HEK293 (cell line): Measurements from ENCODE around the gene TXNDC8.
A peak's percentile ranks its signal among the peaks of the same experiment; 100 is the strongest.

Experiments used
- KLF8 ChIP-seq: fragments of 450-650 bp; formaldehyde crosslinking; IDR thresholded peaks from 2 replicates; pipeline ENCODE4 v1.5.1; 2016; ENCODE audit warnings: missing biosample characterization, missing genetic modification characterization
- MEIS1 ChIP-seq: sonication (generic); formaldehyde crosslinking; IDR thresholded peaks from 2 replicates; pipeline ENCODE4 v1.8.1; 2022; ENCODE audit warnings: missing genetic modification reagents, mild to moderate bottlenecking, borderline replicate concordance
- PRDM1 ChIP-seq: fragments of 450-650 bp; formaldehyde crosslinking; IDR thresholded peaks from 2 replicates; pipeline ENCODE4; 2016; ENCODE audit warnings: missing biosample characterization, missing genetic modification characterization
- TCF7L2 ChIP-seq: IDR thresholded peaks from 2 replicates; pipeline ENCODE4 v1.6.1; 2011; ENCODE audit warnings: low read depth, mild to moderate bottlenecking, inconsistent platforms, low read length, moderate library complexity, borderline replicate concordance
- WT1 ChIP-seq: fragments of 450-650 bp; formaldehyde crosslinking; IDR thresholded peaks from 2 replicates; pipeline ENCODE4 v1.5.1; 2016; ENCODE audit warnings: missing biosample characterization, missing genetic modification characterization
- ZBTB1 ChIP-seq: fragments of 450-650 bp; formaldehyde crosslinking; IDR thresholded peaks from 2 replicates; pipeline ENCODE4 v1.5.1; 2016; ENCODE audit warnings: missing biosample characterization, missing genetic modification characterization
- ZNF19 ChIP-seq: fragments of 450-650 bp; formaldehyde crosslinking; IDR thresholded peaks from 2 replicates; pipeline ENCODE4; 2016; ENCODE audit warnings: missing biosample characterization, missing genetic modification characterization, low read depth
- ZNF366 ChIP-seq: fragments of 450-650 bp; formaldehyde crosslinking; conservative IDR thresholded peaks from 2 replicates; pipeline ENCODE4 v1.5.1; 2016; ENCODE audit warnings: missing biosample characterization, missing genetic modification characterization
- ZNF394 ChIP-seq: fragments of 450-650 bp; formaldehyde crosslinking; IDR thresholded peaks from 2 replicates; pipeline ENCODE4 v1.5.1; 2016; ENCODE audit warnings: missing biosample characterization, missing genetic modification characterization, mild to moderate bottlenecking, moderate library complexity, borderline replicate concordance
- ZNF654 ChIP-seq: fragments of 450-650 bp; formaldehyde crosslinking; IDR thresholded peaks from 2 replicates; pipeline ENCODE4 v1.5.1; 2016; ENCODE audit warnings: low read depth, missing biosample characterization, missing genetic modification characterization
- ZNF843 ChIP-seq: fragments of 450-650 bp; formaldehyde crosslinking; IDR thresholded peaks from 2 replicates; pipeline ENCODE4 v1.5.1; 2016; ENCODE audit warnings: missing biosample characterization, missing genetic modification characterization
- ZXDB ChIP-seq: fragments of 450-650 bp; formaldehyde crosslinking; IDR thresholded peaks from 2 replicates; pipeline ENCODE4 v1.5.1; 2016; ENCODE audit warnings: missing biosample characterization, missing genetic modification characterization
- TF ChIP-seq, protein P1 (sequence below): fragments of 450-650 bp; formaldehyde crosslinking; IDR thresholded peaks from 2 replicates; pipeline ENCODE4 v1.5.1; 2016; ENCODE audit warnings: missing biosample characterization, missing genetic modification characterization
- TF ChIP-seq, protein P2 (sequence below): fragments of 450-650 bp; formaldehyde crosslinking; IDR thresholded peaks from 2 replicates; pipeline ENCODE4 v1.5.1; 2016; ENCODE audit warnings: missing biosample characterization, missing genetic modification characterization
- TF ChIP-seq, protein P3 (sequence below): fragments of 450-650 bp; formaldehyde crosslinking; IDR thresholded peaks from 2 replicates; pipeline ENCODE4 v1.5.1; 2017; ENCODE audit warnings: missing biosample characterization, missing genetic modification characterization
- TF ChIP-seq, protein P4 (sequence below): fragments of 450-650 bp; formaldehyde crosslinking; IDR thresholded peaks from 2 replicates; pipeline ENCODE4 v1.5.1; 2016; ENCODE audit warnings: missing biosample characterization, missing genetic modification characterization
- TF ChIP-seq, protein P5 (sequence below): fragments of 450-650 bp; formaldehyde crosslinking; IDR thresholded peaks from 2 replicates; pipeline ENCODE4 v1.5.1; 2017; ENCODE audit warnings: missing biosample characterization, missing genetic modification characterization
- TF ChIP-seq, protein P6 (sequence below): fragments of 450-650 bp; formaldehyde crosslinking; IDR thresholded peaks from 2 replicates; pipeline ENCODE4 v1.5.1; 2016; ENCODE audit warnings: missing biosample characterization, missing genetic modification characterization
- TF ChIP-seq, protein P7 (sequence below): fragments of 450-650 bp; formaldehyde crosslinking; IDR thresholded peaks from 2 replicates; pipeline ENCODE4 v1.5.1; 2016; ENCODE audit warnings: missing biosample characterization, missing genetic modification characterization, borderline replicate concordance
- TF ChIP-seq, protein P8 (sequence below): fragments of 450-650 bp; formaldehyde crosslinking; IDR thresholded peaks from 2 replicates; pipeline ENCODE4 v1.5.1; 2017; ENCODE audit warnings: missing biosample characterization, missing genetic modification characterization
- TF ChIP-seq, protein P9 (sequence below): fragments of 450-650 bp; formaldehyde crosslinking; IDR thresholded peaks from 2 replicates; pipeline ENCODE4 v1.5.1; 2016; ENCODE audit warnings: missing biosample characterization, missing genetic modification characterization, low read depth

TXNDC8 gene

DNA sequence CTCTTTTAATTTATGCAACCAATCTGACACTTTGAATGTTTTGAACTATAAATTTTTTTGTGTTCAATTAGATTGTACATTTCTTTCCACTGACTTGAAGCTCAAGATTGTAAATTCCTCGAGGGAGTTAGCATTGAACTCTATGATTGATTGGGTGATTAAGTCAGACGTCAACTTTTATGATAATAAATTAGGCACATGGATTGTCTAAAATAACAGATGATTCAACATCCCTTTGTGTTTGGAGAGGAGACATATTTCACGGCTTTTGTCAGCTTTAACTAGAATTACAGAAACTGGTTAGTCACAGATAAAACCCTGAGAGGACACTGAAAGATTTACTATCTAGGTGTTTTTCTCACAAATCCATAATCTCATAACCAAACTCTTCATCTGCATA is 32.7 kb upstream of the TXNDC8 start (continued):
- TF ChIP-seq ZXDB (tag by site-specific recombination) = peak; percentile 79
- TF ChIP-seq, protein P1, sequence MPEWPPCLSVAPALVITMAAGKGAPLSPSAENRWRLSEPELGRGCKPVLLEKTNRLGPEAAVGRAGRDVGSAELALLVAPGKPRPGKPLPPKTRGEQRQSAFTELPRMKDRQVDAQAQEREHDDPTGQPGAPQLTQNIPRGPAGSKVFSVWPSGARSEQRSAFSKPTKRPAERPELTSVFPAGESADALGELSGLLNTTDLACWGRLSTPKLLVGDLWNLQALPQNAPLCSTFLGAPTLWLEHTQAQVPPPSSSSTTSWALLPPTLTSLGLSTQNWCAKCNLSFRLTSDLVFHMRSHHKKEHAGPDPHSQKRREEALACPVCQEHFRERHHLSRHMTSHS (tag by site-specific recombination) = peak; percentile 68; the same call in 1 of the 2 replicates
- TF ChIP-seq, protein P2, sequence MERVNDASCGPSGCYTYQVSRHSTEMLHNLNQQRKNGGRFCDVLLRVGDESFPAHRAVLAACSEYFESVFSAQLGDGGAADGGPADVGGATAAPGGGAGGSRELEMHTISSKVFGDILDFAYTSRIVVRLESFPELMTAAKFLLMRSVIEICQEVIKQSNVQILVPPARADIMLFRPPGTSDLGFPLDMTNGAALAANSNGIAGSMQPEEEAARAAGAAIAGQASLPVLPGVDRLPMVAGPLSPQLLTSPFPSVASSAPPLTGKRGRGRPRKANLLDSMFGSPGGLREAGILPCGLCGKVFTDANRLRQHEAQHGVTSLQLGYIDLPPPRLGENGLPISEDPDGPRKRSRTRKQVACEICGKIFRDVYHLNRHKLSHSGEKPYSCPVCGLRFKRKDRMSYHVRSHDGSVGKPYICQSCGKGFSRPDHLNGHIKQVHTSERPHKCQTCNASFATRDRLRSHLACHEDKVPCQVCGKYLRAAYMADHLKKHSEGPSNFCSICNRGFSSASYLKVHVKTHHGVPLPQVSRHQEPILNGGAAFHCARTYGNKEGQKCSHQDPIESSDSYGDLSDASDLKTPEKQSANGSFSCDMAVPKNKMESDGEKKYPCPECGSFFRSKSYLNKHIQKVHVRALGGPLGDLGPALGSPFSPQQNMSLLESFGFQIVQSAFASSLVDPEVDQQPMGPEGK (tag by site-specific recombination) = 0 out of 2 replicates have a peak, but pooled peaks have one; percentile 17
- TF ChIP-seq, protein P3, sequence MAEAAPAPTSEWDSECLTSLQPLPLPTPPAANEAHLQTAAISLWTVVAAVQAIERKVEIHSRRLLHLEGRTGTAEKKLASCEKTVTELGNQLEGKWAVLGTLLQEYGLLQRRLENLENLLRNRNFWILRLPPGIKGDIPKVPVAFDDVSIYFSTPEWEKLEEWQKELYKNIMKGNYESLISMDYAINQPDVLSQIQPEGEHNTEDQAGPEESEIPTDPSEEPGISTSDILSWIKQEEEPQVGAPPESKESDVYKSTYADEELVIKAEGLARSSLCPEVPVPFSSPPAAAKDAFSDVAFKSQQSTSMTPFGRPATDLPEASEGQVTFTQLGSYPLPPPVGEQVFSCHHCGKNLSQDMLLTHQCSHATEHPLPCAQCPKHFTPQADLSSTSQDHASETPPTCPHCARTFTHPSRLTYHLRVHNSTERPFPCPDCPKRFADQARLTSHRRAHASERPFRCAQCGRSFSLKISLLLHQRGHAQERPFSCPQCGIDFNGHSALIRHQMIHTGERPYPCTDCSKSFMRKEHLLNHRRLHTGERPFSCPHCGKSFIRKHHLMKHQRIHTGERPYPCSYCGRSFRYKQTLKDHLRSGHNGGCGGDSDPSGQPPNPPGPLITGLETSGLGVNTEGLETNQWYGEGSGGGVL = 0 out of 2 replicates have a peak, but pooled peaks have one; percentile 36
- TF ChIP-seq PRDM1 = no peak
- TF ChIP-seq, protein P4, sequence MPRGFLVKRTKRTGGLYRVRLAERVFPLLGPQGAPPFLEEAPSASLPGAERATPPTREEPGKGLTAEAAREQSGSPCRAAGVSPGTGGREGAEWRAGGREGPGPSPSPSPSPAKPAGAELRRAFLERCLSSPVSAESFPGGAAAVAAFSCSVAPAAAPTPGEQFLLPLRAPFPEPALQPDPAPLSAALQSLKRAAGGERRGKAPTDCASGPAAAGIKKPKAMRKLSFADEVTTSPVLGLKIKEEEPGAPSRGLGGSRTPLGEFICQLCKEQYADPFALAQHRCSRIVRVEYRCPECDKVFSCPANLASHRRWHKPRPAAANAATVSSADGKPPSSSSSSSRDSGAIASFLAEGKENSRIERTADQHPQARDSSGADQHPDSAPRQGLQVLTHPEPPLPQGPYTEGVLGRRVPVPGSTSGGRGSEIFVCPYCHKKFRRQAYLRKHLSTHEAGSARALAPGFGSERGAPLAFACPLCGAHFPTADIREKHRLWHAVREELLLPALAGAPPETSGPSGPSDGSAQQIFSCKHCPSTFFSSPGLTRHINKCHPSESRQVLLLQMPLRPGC (tag by site-specific recombination) = peak; percentile 89
- peak; percentile 86; the same call in 1 of the 2 replicates for TF ChIP-seq MEIS1 (CRISPR knock-in tag)
- peak; percentile 72 for TF ChIP-seq ZNF394 (tag by site-specific recombination)
- TF ChIP-seq ZNF366 (tag by site-specific recombination) = peak; percentile 94
- TF ChIP-seq, protein P5, sequence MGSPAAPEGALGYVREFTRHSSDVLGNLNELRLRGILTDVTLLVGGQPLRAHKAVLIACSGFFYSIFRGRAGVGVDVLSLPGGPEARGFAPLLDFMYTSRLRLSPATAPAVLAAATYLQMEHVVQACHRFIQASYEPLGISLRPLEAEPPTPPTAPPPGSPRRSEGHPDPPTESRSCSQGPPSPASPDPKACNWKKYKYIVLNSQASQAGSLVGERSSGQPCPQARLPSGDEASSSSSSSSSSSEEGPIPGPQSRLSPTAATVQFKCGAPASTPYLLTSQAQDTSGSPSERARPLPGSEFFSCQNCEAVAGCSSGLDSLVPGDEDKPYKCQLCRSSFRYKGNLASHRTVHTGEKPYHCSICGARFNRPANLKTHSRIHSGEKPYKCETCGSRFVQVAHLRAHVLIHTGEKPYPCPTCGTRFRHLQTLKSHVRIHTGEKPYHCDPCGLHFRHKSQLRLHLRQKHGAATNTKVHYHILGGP (tag by site-specific recombination) = peak; percentile 99
- peak; percentile 79 for TF ChIP-seq KLF8 (tag by site-specific recombination)
- TF ChIP-seq, protein P6, sequence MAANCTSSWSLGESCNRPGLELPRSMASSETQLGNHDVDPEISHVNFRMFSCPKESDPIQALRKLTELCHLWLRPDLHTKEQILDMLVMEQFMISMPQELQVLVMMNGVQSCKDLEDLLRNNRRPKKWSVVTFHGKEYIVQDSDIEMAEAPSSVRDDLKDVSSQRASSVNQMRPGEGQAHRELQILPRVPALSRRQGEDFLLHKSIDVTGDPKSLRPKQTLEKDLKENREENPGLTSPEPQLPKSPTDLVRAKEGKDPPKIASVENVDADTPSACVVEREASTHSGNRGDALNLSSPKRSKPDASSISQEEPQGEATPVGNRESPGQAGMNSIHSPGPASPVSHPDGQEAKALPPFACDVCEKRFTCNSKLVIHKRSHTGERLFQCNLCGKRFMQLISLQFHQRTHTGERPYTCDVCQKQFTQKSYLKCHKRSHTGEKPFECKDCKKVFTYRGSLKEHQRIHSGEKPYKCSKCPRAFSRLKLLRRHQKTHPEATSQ = no peak
- TF ChIP-seq ZNF843 (tag by site-specific recombination) = peak; percentile 96
- TF ChIP-seq, protein P7, sequence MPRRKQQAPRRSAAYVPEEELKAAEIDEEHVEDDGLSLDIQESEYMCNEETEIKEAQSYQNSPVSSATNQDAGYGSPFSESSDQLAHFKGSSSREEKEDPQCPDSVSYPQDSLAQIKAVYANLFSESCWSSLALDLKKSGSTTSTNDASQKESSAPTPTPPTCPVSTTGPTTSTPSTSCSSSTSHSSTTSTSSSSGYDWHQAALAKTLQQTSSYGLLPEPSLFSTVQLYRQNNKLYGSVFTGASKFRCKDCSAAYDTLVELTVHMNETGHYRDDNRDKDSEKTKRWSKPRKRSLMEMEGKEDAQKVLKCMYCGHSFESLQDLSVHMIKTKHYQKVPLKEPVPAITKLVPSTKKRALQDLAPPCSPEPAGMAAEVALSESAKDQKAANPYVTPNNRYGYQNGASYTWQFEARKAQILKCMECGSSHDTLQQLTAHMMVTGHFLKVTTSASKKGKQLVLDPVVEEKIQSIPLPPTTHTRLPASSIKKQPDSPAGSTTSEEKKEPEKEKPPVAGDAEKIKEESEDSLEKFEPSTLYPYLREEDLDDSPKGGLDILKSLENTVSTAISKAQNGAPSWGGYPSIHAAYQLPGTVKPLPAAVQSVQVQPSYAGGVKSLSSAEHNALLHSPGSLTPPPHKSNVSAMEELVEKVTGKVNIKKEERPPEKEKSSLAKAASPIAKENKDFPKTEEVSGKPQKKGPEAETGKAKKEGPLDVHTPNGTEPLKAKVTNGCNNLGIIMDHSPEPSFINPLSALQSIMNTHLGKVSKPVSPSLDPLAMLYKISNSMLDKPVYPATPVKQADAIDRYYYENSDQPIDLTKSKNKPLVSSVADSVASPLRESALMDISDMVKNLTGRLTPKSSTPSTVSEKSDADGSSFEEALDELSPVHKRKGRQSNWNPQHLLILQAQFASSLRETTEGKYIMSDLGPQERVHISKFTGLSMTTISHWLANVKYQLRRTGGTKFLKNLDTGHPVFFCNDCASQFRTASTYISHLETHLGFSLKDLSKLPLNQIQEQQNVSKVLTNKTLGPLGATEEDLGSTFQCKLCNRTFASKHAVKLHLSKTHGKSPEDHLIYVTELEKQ (tag by site-specific recombination) = peak; percentile 72; the same call in 1 of the 2 replicates
- TF ChIP-seq ZBTB1 (tag by site-specific recombination) = peak; percentile 45; the same call in 1 of the 2 replicates
- TF ChIP-seq WT1 (tag by site-specific recombination) = peak; percentile 85
- TF ChIP-seq ZNF19 (tag by site-specific recombination) = no peak
- TF ChIP-seq, protein P8, sequence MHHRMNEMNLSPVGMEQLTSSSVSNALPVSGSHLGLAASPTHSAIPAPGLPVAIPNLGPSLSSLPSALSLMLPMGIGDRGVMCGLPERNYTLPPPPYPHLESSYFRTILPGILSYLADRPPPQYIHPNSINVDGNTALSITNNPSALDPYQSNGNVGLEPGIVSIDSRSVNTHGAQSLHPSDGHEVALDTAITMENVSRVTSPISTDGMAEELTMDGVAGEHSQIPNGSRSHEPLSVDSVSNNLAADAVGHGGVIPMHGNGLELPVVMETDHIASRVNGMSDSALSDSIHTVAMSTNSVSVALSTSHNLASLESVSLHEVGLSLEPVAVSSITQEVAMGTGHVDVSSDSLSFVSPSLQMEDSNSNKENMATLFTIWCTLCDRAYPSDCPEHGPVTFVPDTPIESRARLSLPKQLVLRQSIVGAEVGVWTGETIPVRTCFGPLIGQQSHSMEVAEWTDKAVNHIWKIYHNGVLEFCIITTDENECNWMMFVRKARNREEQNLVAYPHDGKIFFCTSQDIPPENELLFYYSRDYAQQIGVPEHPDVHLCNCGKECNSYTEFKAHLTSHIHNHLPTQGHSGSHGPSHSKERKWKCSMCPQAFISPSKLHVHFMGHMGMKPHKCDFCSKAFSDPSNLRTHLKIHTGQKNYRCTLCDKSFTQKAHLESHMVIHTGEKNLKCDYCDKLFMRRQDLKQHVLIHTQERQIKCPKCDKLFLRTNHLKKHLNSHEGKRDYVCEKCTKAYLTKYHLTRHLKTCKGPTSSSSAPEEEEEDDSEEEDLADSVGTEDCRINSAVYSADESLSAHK = peak; percentile 73
- TF ChIP-seq TCF7L2 = peak; percentile 60; the same call in 1 of the 2 replicates
- peak; percentile 29; the same call in 1 of the 2 replicates for TF ChIP-seq ZNF654
- TF ChIP-seq, protein P9, sequence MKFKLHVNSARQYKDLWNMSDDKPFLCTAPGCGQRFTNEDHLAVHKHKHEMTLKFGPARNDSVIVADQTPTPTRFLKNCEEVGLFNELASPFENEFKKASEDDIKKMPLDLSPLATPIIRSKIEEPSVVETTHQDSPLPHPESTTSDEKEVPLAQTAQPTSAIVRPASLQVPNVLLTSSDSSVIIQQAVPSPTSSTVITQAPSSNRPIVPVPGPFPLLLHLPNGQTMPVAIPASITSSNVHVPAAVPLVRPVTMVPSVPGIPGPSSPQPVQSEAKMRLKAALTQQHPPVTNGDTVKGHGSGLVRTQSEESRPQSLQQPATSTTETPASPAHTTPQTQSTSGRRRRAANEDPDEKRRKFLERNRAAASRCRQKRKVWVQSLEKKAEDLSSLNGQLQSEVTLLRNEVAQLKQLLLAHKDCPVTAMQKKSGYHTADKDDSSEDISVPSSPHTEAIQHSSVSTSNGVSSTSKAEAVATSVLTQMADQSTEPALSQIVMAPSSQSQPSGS = peak; percentile 37; the same call in 1 of the 2 replicates
- TF ChIP-seq, all 188 proteins: peak for 53
